Fibroblast of lung (primary cell): ENCODE results near the gene GGCT. TPM values are rescaled to one million over a fixed set of nuclear protein-coding genes. Genes with fewer than 3 reads are reported as not detected.
"Not testable (repeated sequence)": the region's sequence is repeated elsewhere in the genome, so short reads cannot be mapped to it uniquely, and the experiment has no call there.

Experiments used
- DNase-seq, 2 donors: peaks; one replicate each; pipeline versions ENCODE4 v3.0.0 to v3.0.0-alpha.2; 2010; ENCODE audit warnings: low read depth in 2 of 2
- H2AFZ ChIP-seq: 2 replicates; pipeline ENCODE4 v1.5.1; 2012; ENCODE audit warnings: low read length, control low read depth, inconsistent platforms
- H3K27ac ChIP-seq: 2 replicates; pipeline ENCODE4 v1.5.1; 2011; ENCODE audit warnings: low read length, control low read depth; ENCODE audit not compliant: insufficient read depth
- H3K27me3 ChIP-seq: 2 replicates; pipeline ENCODE4 v1.5.1; 2011; ENCODE audit warnings: mild to moderate bottlenecking, low read length; ENCODE audit not compliant: control insufficient read depth, insufficient read depth
- H3K36me3 ChIP-seq: 2 replicates; pipeline ENCODE4 v1.5.1; 2011; ENCODE audit warnings: low read length; ENCODE audit not compliant: control insufficient read depth, insufficient read depth
- H3K4me1 ChIP-seq: 2 replicates; pipeline ENCODE4 v1.5.1; 2011; ENCODE audit warnings: low read length; ENCODE audit not compliant: control insufficient read depth, insufficient read depth; ENCODE audit errors: extremely low read depth
- H3K4me2 ChIP-seq: 2 replicates; pipeline ENCODE4 v1.5.1; 2011; ENCODE audit warnings: low read length, control low read depth; ENCODE audit not compliant: insufficient read depth; ENCODE audit errors: extremely low read depth
- H3K4me3 ChIP-seq, 4 experiments: fragments of 200-600 bp in 1 of 4; sonication (generic) in 1 of 4; replicated peaks in 1 of 4; 2 replicates each; pipeline ENCODE4 v1.5.1; 2011 to 2016; ENCODE audit warnings: low read length in 4 of 4, low read depth in 3 of 4, mild to moderate bottlenecking in 3 of 4, control low read depth in 2 of 4, inconsistent platforms in 1 of 4, mixed read lengths in 1 of 4; ENCODE audit not compliant: insufficient read depth in 1 of 4; ENCODE audit errors: control extremely low read depth in 1 of 4
- H3K79me2 ChIP-seq: 2 replicates; pipeline ENCODE4 v1.5.1; 2012; ENCODE audit warnings: mild to moderate bottlenecking, low read length, inconsistent platforms; ENCODE audit not compliant: control insufficient read depth, insufficient read depth
- H3K9ac ChIP-seq: 2 replicates; pipeline ENCODE4 v1.5.1; 2011; ENCODE audit warnings: mild to moderate bottlenecking, low read length, control low read depth; ENCODE audit not compliant: insufficient read depth
- H3K9me3 ChIP-seq: 2 replicates; pipeline ENCODE4 v1.5.1; 2012; ENCODE audit warnings: low read depth, low read length; ENCODE audit not compliant: control insufficient read depth, insufficient read depth
- H4K20me1 ChIP-seq: 2 replicates; pipeline ENCODE4 v1.5.1; 2011; ENCODE audit warnings: low read length; ENCODE audit not compliant: control insufficient read depth, insufficient read depth; ENCODE audit errors: extremely low read depth
- EZH2 ChIP-seq: IDR thresholded peaks from 2 replicates; pipeline ENCODE4 v1.5.1; 2012; ENCODE audit warnings: low read length, control low read depth, mild to moderate bottlenecking; ENCODE audit errors: missing control alignments
- polyA plus RNA-seq, 2 donors: library from polyadenylated mRNA; depleted of rRNA in 1 of 2; stranded (reverse) in 1 of 2; unstranded in 1 of 2; fragments of >200 nt; gene quantifications; 2 replicates each; pipeline ENCODE4 v1.2.1, GENCODE V29; 2011 to 2012; ENCODE audit warnings: missing spikeins in 1 of 2
- total RNA-seq: library from RNA; depleted of rRNA; stranded (reverse); fragments of >200 nt; gene quantifications from 2 replicates; pipeline ENCODE4 v1.2.1, GENCODE V29; 2014
- TF ChIP-seq, protein P1 (sequence below), 2 donors: IDR thresholded peaks in 1 of 2; conservative IDR thresholded peaks in 1 of 2; 1 replicate in 1 of 2; 2 replicates in 1 of 2; pipeline ENCODE4 v1.5.1; 2011 to 2012; ENCODE audit warnings: low read length in 2 of 2, control low read depth in 1 of 2, inconsistent platforms in 1 of 2, low read depth in 1 of 2, mild to moderate bottlenecking in 1 of 2

Gene GGCT
- total and polyA plus RNA-seq, 2 donors (not counting 1 experiment from before 2014, with no cell fraction given) = 21.6 to 24.6 TPM

- TF ChIP-seq, protein P1, sequence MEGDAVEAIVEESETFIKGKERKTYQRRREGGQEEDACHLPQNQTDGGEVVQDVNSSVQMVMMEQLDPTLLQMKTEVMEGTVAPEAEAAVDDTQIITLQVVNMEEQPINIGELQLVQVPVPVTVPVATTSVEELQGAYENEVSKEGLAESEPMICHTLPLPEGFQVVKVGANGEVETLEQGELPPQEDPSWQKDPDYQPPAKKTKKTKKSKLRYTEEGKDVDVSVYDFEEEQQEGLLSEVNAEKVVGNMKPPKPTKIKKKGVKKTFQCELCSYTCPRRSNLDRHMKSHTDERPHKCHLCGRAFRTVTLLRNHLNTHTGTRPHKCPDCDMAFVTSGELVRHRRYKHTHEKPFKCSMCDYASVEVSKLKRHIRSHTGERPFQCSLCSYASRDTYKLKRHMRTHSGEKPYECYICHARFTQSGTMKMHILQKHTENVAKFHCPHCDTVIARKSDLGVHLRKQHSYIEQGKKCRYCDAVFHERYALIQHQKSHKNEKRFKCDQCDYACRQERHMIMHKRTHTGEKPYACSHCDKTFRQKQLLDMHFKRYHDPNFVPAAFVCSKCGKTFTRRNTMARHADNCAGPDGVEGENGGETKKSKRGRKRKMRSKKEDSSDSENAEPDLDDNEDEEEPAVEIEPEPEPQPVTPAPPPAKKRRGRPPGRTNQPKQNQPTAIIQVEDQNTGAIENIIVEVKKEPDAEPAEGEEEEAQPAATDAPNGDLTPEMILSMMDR (conservative IDR thresholded peaks at IDR 0.05 in 1 of 2, IDR thresholded peaks at IDR 0.05 in 1 of 2; ENCODE audit: low read depth in 1 of 2, low read length in 2 of 2) = no peak
- no peak for TF ChIP-seq EZH2
- no peaks in the 10 kb centered on the region for H3K36me3 ChIP-seq
- H3K4me1 ChIP-seq = no peaks in the 10 kb centered on the region
- no peaks in the 10 kb centered on the region for H3K27me3 ChIP-seq
- no peak overlapping the region for H3K4me2 ChIP-seq
- H3K27ac ChIP-seq = no peak overlapping the region
- no peak overlapping the region for H3K4me3 ChIP-seq
- no peak for DNase-seq
- no peak overlapping the region for H3K9ac ChIP-seq
- no peaks in the 10 kb centered on the region for H3K79me2 ChIP-seq
- no peaks in the 10 kb centered on the region for H4K20me1 ChIP-seq
- H3K9me3 ChIP-seq = no peaks in the 10 kb centered on the region
- no peak overlapping the region for H2AFZ ChIP-seq
Observed at GRCh38 chr7:30487371-30487770, 17.3 kb downstream of the GGCT start.

DNA sequence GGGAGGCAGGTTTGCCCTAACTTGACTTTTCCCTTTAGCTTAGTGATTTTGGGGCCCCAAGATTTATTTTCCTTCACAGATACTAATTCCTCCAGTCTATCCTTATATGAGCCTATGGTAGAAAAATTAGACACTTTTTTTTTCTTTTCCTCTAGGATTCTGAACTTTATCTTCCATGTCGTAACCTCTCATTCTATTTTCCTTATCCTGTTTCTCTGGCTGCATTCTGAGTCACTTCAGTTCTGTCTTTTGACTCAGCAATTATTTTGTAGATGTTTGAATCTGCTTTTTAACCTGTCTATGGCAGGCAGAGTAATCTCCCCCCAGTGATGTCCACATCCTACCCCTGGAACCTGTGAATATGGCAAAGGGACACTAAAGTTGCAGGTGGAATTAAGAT lies 19.0 kb downstream of the GGCT start:
- no peaks in the 10 kb centered on the region for H3K27me3 ChIP-seq
- H3K4me3 ChIP-seq = no peak overlapping the region
- no peak overlapping the region for H2AFZ ChIP-seq
- no peaks in the 10 kb centered on the region for H3K79me2 ChIP-seq
- H3K4me2 ChIP-seq = no peak overlapping the region
- H3K27ac ChIP-seq = no peak overlapping the region
- DNase-seq = no peak
- H4K20me1 ChIP-seq = no peaks in the 10 kb centered on the region
- H3K36me3 ChIP-seq = no peaks in the 10 kb centered on the region
- TF ChIP-seq, protein P1 (conservative IDR thresholded peaks at IDR 0.05 in 1 of 2, IDR thresholded peaks at IDR 0.05 in 1 of 2; ENCODE audit: low read depth in 1 of 2, low read length in 2 of 2) = no peak
- TF ChIP-seq EZH2 = no peak
- H3K9ac ChIP-seq = no peak overlapping the region
- no peaks in the 10 kb centered on the region for H3K9me3 ChIP-seq
- no peaks in the 10 kb centered on the region for H3K4me1 ChIP-seq

DNA sequence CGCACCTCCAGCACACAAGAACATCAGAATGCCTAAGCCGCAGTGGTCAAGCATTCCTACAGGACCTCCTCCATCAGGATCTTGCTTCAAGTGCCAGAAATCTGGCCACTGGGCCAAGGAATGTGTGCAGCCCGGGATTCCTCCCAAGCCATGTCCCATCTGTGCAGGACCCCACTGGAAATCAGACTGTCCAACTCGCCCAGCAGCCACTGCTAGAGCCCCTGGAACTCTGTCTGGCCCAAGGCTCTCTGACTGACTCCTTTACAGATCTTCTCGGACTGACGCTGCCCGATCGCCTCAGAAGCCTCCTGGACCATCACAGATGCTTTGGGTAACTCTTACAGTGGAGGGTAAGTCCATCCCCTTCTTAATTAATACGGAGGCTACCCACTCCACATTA lies 23.2 kb downstream of the GGCT start:
- DNase-seq, H3K4me3 ChIP-seq, H3K4me2 ChIP-seq, H3K9ac ChIP-seq, H3K27ac ChIP-seq, H3K79me2 ChIP-seq, H4K20me1 ChIP-seq, H3K27me3 ChIP-seq, H3K36me3 ChIP-seq, H3K4me1 ChIP-seq, H2AFZ ChIP-seq, H3K9me3 ChIP-seq: not testable (repeated sequence)
